D341Med (cell line): ENCODE data around the gene SYT3.
A peak's percentile ranks its signal among the peaks of the same experiment; 100 is the strongest.
"Not testable (repeated sequence)": the region's sequence is repeated elsewhere in the genome, so short reads cannot be mapped to it uniquely, and the experiment has no call there.

Experiments
- DNase-seq: peaks from one replicate; pipeline ENCODE4 v3.0.0; 2012; ENCODE audit warnings: low spot score

The SYT3 gene

GRCh38 chr19:50636317-50637085, 3.2 kb downstream of the SYT3 start:
- DNase-seq = no peak

GRCh38 chr19:50633973-50634372, 5.7 kb downstream of the SYT3 start:
- DNase-seq = no peak

GRCh38 chr19:50633359-50633758, 6.3 kb downstream of the SYT3 start:
- DNase-seq = no peak

GRCh38 chr19:50632151-50632835, 7.4 kb downstream of the SYT3 start:
- no peak for DNase-seq

GRCh38 chr19:50629801-50630200, 9.9 kb downstream of the SYT3 start:
- DNase-seq = peak; percentile 27

GRCh38 chr19:50629194-50629593, 10.5 kb downstream of the SYT3 start:
- peak; percentile 25 for DNase-seq

DNA sequence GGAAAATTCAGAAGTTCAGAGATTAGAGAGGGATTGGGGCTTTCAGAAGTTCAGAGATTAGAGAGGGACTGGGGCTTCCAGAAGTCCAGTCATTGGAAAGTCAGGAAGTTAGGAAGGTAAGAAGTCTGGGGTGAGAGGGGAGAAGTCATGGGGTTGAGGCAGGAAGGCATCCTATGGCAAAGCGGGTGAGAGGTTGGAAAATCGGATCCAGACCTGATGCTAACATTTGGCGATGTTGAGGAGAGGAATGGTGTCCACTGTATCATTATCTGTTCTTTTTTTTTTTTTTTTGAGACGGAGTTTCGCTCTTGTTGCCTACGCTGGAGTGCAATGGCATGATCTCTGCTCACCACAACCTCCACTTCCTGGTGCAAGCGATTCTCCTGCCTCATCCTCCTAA, 11.1 kb downstream of the SYT3 start:
- DNase-seq = no peak

DNA sequence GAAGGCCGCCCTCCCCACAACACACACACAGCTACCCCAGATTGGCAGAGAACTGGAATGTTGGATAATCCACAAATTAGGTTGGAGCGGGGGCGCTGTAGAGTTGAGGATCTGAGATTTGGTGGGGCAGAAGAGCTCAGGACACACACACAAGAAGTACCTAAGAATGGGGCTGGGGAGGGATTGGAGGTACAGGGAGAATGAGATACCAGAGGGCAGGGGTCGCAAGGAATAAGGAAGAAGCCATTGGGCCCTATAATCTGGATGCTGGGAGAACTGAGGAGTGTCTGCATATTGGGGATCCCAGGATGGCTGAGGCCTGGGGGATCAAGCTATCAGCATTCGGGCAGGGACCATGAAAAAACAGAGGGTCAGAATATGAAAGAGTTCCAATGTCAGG, 11.5 kb downstream of the SYT3 start:
- peak; percentile 10 for DNase-seq

- no peak for DNase-seq
Measured at GRCh38 chr19:50626795-50627194, 12.9 kb downstream of the SYT3 start.

DNA sequence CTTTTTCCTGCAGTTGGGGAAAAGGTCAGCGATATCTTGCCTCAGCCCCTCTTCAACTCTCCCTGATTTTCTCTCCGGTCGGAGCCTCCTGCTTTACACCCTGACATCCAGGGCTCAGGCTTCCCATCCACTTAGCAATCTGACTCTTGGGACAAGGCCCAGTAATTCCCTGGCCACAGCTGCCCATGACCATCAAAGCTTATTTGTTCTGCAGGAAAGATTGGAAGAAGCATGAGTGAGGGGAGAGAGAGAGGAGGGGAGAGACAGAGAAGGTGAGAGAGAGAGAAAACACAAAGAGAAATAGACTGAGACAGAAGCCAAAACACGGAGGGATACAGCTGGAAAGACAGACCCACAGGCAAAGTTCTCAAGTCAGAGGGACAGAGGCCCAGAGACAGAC, 13.7 kb downstream of the SYT3 start:
- no peak for DNase-seq

DNA sequence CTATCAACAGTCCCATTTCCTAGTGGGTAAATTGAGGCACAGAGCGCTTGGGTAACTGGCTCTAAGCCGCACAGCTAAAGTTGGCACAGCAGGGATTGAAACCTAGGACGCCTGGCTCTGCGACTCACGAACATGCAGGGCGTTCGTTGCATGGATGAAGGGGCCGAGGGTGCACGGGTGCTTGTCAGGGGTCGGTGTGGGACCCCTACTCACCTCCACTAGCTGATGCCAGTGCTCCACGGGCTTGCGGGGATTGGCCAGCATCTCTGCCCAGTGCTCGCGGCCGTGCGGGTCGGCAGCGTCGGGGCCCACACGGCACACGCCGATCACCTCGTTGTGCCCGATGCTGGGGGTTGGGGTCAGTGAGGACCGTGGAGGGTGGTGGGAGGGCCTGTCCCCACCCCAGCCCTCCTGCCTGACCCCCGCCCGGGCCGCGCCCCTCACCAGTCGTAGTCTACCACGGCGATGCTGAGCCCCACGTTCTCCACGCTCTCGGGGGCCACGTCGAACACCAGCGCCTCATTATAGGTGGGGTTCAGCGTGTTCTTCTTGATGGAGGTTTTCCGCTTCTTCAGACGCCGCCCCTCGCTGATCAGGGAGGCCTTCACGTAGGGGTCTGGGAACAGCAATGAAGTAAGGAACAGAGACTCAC, 14.6 kb downstream of the SYT3 start:
- DNase-seq = no peak

DNA sequence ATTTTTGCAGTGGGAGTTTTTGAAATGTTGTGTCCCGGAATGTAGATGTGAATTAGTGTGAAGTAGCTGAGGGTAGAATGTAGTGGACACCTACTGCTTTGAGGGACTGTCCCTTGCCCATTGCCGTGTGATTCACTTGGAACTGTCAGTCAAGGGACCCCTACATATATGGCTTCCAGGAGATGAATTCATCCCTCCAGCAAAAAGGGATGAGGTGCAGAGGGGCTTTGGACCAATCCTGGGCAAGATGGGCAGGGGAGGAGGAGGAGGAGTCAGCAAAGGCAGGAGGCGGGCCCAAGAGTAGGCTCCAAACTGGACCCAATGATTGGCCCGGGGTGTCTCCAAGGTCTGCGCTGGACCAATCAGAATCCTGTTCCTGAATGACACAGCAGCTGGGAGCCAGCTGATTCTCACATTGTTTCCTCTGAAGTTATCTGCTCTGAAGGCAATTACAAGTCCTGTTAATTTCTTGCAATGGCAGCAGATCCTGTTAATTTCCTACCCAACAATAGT, 19.2 kb downstream of the SYT3 start:
- not testable (repeated sequence) for DNase-seq

DNA sequence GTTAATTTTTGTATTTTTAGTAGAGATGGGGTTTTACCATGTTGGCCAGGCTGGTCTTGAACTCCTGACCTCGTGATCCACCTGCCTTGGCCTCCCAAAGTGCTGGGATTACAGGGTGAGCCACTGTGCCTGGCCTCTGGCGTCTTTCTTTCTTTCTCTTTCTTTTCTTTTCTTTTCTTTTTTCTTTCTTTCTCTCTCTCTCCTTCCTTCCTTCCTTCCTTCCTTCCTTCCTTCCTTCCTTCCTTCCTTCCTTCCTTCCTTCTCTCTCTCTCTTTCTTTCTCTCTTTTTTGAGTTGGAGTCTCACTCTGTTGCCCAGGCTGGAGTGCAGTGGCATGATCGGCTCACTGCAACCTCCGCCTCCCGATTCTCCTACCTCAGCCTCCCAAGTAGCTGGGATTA, 20.5 kb downstream of the SYT3 start:
- DNase-seq = not testable (repeated sequence)

- not testable (repeated sequence) for DNase-seq
Measured at GRCh38 chr19:50618379-50618778, 21.3 kb downstream of the SYT3 start.

- not testable (repeated sequence) for DNase-seq
Measured at GRCh38 chr19:50612504-50613404, 26.9 kb downstream of the SYT3 start.

DNA sequence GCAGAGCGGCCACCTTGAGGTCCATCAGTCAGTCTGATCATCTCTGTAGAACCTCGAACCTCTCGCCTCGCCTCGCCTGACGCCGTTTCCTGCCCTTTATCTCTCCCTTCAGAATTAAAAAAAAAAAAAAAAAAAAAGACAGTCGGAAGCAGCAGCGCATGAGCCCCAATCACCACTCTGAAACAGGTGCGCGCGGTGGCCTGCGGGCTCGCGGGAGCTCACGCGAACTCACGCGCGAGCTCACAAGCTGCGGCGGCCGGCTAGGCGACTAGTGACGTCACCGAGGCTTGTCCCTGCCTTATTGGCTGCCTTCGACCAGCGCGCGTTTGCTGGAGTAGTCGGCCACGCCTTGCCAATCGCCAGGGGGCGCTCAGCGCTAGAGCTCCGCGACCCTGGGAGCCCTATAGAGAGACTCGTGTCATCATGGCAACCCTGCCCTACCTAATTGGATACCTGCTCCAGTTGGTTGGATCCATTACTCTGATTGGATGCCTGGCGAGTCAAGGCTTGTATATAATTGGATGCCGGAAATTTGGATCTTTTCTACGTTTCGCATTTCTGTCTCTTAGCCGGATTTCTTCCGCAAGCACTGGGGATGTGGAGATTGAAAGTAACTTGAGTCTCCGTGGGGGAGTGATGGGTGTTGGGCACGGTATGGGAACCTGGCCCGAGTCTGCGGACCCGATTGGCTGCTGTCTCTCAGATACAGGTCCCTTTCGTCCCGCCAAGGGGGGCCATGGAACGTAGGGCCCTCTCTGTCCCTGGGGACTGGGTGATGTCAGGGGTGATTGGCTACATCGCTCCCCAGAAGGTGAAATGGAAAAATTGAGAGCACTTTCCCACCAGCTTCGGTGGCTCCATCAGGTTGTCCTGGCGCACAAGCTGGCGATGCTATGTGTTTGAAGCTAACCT, 31.6 kb downstream of the SYT3 start:
- peak; percentile 86 for DNase-seq

GRCh38 chr19:50607388-50607787, 32.3 kb downstream of the SYT3 start:
- DNase-seq = no peak

DNA sequence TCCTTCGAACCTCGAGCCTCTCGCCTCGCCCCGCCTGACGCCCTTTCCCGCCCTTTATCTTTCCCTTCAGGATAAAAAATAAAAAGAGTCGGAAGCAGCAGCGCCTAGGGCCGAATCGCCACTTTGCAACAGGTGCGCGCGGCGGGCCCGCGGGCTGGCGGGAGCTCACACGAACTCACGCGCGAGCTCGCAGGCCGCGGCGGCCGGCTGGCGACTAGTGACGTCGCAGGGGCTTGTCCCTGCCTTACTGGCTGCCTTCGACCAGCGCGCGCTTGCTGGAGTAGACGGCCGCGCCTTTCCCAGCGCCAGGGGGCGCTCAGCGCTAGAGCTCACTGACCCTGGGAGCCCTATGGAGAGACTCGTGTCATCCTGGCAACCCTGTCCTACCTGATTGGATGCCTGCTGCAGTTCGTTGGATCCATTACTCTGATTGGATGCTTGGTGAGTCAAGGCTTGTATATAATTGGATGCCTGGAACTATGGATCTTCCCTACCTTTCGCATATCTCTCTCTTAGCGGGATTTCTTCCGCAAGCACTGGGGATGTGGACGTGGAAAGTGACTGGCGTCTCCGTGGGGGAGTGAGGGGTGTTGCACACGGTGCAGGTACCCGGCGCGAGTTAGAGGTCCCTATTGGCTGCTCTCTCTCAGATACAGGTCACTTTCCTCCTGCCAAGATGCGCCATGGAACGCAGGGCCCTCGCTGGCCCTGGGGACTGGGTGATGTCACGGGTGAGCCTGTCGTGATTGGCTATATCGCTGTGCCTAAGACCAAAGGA, 33.4 kb downstream of the SYT3 start:
- not testable (repeated sequence) for DNase-seq

- DNase-seq = not testable (repeated sequence)
Measured at GRCh38 chr19:50604264-50605073, 35.2 kb downstream of the SYT3 start.
